ENCODE data around the gene BUB3.

The BUB3 gene

GRCh38 chr10:123145542-123146012 is 8.6 kb upstream of the BUB3 start:
- H3K9me3 ChIP-seq (ENCODE audit: low read length): no peaks in the 10 kb centered on the region
- no peaks in the 10 kb centered on the region for H3K36me3 ChIP-seq (ENCODE audit: insufficient read depth, low read length)
- peaks cover 18% of the 10 kb centered on the region for H3K4me1 ChIP-seq (ENCODE audit: insufficient read depth, low read length)
- H3K27me3 ChIP-seq (ENCODE audit: insufficient read depth, low read length): peaks cover 98% of the 10 kb centered on the region
- H3K4me3 ChIP-seq (ENCODE audit: low read length): no peak overlapping the region
- no peak overlapping the region for H2AFZ ChIP-seq (ENCODE audit: low read depth, low read length)

DNA sequence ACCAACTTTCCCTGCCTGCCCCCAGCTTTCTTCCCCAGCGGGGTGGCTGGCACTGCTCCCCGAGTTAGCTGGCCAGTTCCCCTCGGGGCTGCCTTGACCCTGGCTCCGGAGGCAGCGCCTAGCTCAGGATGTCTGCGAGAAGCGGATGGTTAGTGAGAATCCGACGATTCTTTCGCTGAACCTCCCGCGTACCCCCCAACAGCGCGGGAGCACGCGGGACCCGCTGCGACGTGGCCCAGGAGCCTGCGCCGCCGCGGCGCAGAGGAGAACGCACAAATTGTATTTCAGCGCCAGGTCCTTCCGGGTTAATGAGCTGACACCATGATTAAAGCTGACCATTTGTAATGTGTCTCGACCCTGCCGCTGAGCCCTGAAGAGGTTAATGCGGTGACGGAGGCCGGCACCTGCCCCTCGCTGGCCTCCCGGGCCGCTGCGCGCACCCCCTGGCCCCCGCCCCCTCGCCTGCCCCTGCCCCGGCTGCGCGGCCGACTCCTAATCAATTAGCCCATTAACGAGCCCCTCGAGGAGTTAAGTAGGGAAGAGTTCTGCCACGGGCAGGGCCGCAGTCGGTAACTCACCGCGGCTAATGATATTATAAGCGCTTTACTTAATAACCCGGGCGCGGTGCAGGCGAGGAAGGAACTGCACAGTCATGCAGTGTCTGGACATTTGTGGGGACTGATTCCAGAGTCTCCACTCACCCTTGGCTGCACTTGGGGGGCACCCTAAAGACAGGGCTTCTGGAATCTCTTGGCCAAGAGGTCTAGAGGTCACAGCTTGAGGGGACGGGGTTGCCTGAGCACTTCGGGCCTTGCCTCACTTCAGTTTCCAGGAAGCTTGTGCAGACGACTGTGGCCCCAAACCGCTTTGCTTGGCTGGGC is 7.9 kb upstream of the BUB3 start:
- Histone ChIP-seq H3K27me3 (ENCODE audit: insufficient read depth, low read length) (peaks cover 98% of the 10 kb centered on the region), H3K36me3 (ENCODE audit: insufficient read depth, low read length) (no peaks in the 10 kb centered on the region), H3K4me3 (ENCODE audit: low read length) (no peak overlapping the region), H2AFZ (ENCODE audit: low read depth, low read length) (no peak overlapping the region), H3K9me3 (ENCODE audit: low read length) (no peaks in the 10 kb centered on the region), H3K4me1 (ENCODE audit: insufficient read depth, low read length) (peaks cover 25% of the 10 kb centered on the region)

DNA sequence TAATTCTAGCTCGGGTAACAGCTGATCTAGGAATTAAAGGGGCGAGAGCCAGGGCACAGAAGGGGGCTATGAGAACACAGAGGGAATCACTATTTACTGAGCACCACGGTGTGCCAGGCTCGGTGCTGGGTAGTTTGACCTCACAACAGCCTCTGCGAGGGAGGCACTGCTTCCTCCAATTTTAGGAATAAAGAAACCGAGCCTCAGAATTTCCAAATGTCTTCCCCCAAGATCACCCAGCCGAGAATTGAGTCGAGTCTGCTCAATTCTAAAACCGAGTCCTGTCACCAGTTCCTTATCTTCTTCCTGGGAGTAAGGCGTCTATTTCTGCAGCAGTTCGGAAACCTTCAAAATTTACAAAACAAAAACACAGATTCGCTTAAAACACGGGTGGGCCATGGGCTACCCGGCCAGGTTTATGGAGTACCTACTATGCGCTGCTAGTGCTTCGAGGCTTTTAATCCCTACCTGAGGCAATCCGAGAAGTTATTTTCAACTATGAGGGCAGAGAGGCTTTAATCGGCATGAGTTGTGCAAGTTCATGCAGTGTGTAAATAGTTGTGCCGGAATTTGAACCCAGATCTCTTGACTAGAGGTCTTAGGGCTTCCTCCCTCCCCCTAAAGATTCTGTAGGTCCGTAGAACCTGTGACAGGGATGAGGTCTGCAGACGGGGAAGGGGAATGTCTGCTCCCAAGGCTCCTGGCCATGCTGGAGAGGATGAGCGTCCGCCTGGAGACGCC is 7.1 kb upstream of the BUB3 start:
- Histone ChIP-seq H3K4me1 (ENCODE audit: insufficient read depth, low read length) (peaks cover 29% of the 10 kb centered on the region), H3K36me3 (ENCODE audit: insufficient read depth, low read length) (no peaks in the 10 kb centered on the region), H2AFZ (ENCODE audit: low read depth, low read length) (no peak overlapping the region), H3K4me3 (ENCODE audit: low read length) (no peak overlapping the region), H3K9me3 (ENCODE audit: low read length) (no peaks in the 10 kb centered on the region), H3K27me3 (ENCODE audit: insufficient read depth, low read length) (peaks cover 98% of the 10 kb centered on the region)

DNA sequence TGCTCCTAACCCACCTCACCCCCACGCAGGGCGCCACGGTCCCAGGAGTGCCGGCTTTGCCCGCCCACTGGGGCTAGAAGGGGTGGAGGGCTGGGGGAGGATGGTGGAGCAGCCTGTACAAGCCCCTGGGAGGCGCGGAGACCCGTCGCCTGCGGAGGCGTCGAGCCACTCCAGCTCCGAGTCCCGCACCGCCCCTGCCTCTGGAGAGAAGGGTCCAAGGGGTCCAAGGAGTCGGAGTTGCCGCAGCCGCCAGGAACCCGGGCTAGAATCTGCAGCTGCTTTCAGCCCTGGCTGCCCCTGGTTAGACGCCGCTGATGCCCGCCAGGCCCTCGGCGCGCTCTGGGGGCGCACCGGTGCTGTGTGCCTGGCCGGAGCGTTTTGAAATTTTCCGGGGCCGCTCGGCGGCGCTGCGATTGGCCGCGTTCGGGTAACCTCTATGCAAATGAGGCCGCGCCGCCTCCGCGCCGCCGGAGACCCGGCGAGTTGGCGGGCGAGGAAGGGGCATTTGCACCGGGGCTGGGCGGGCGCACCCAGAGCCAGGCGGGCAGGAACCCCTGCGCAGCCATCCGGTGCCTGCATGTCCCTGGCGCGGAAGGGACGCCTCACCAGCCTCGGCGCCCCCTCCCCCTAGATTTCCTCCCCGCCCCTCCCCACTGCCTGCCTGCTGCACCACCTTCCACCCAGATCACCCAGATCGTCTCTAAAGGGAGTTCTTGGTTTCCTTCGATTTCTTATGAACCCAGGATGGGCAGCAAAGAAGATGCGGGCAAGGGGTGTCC is 6.4 kb upstream of the BUB3 start, which contains the start of gene HMX2:
Gene HMX2, plus strand, starts transcription at position 502 of the 779 bp plus-strand sequence. Its CDS starts 243 bp downstream, at position 745.
- no peaks in the 10 kb centered on the region for H3K36me3 ChIP-seq (ENCODE audit: insufficient read depth, low read length)
- H3K27me3 ChIP-seq (ENCODE audit: insufficient read depth, low read length): peaks cover 98% of the 10 kb centered on the region
- no peak within 1 kb of the TSS for H2AFZ ChIP-seq (ENCODE audit: low read depth, low read length)
- peaks cover 29% of the 10 kb centered on the region for H3K4me1 ChIP-seq (ENCODE audit: insufficient read depth, low read length)
- no peaks in the 10 kb centered on the region for H3K9me3 ChIP-seq (ENCODE audit: low read length)
- H3K4me3 ChIP-seq (ENCODE audit: low read length): no peak within 1 kb of the TSS

GRCh38 chr10:123148414-123149161 is 5.6 kb upstream of the BUB3 start:
- Histone ChIP-seq H3K4me3 (ENCODE audit: low read length) (no peak overlapping the region), H3K36me3 (ENCODE audit: insufficient read depth, low read length) (no peaks in the 10 kb centered on the region)

DNA sequence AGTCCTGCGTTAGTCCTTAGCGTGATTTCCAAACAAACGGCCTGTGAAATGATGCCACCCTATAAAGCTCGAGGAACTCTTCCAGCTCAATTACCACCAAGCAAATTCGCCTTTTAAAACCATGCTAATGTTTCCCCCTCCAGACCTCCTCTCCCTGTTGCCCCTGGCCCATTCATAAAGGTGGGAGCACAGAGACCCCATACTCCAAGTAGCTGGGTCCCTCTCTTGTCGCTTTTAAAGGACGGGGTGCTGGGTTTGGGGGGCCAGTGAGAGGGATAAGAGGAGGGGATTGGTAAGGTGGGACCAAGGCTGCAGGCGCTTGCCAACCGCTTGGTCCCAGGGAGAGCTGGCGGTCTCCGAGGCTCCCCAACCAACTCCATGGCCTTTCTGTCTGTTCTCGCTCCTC is 5.0 kb upstream of the BUB3 start:
- H2AFZ ChIP-seq (ENCODE audit: low read depth, low read length): peak overlapping the region; percentile 81
- H3K4me1 ChIP-seq (ENCODE audit: insufficient read depth, low read length): peaks cover 29% of the 10 kb centered on the region
- H3K27me3 ChIP-seq (ENCODE audit: insufficient read depth, low read length): peaks cover 91% of the 10 kb centered on the region
- H3K9me3 ChIP-seq (ENCODE audit: low read length): no peaks in the 10 kb centered on the region
- no peaks in the 10 kb centered on the region for H3K36me3 ChIP-seq (ENCODE audit: insufficient read depth, low read length)
- H3K4me3 ChIP-seq (ENCODE audit: low read length): no peak overlapping the region

More at GRCh38 chr10:123148414-123149161, 5.6 kb upstream of the BUB3 start:
- H3K9me3 ChIP-seq (ENCODE audit: low read length): no peaks in the 10 kb centered on the region
- peaks cover 96% of the 10 kb centered on the region for H3K27me3 ChIP-seq (ENCODE audit: insufficient read depth, low read length)
- H2AFZ ChIP-seq (ENCODE audit: low read depth, low read length): no peak overlapping the region
- peaks cover 29% of the 10 kb centered on the region for H3K4me1 ChIP-seq (ENCODE audit: insufficient read depth, low read length)

GRCh38 chr10:123149568-123150270 is 4.5 kb upstream of the BUB3 start:
- Histone ChIP-seq H3K36me3 (ENCODE audit: insufficient read depth, low read length) (no peaks in the 10 kb centered on the region), H3K4me1 (ENCODE audit: insufficient read depth, low read length) (peaks cover 29% of the 10 kb centered on the region), H3K9me3 (ENCODE audit: low read length) (no peaks in the 10 kb centered on the region), H3K4me3 (ENCODE audit: low read length) (peak overlapping the region; percentile 53), H2AFZ (ENCODE audit: low read depth, low read length) (peak overlapping the region; percentile 81), H3K27me3 (ENCODE audit: insufficient read depth, low read length) (peaks cover 85% of the 10 kb centered on the region)

GRCh38 chr10:123150271-123150985 is 3.8 kb upstream of the BUB3 start:
- peaks cover 5% of the 10 kb centered on the region for H3K36me3 ChIP-seq (ENCODE audit: insufficient read depth, low read length)
- peaks cover 34% of the 10 kb centered on the region for H3K4me1 ChIP-seq (ENCODE audit: insufficient read depth, low read length)
- H3K9me3 ChIP-seq (ENCODE audit: low read length): no peaks in the 10 kb centered on the region
- peaks cover 78% of the 10 kb centered on the region for H3K27me3 ChIP-seq (ENCODE audit: insufficient read depth, low read length)
- H3K4me3 ChIP-seq (ENCODE audit: low read length): peak overlapping the region; percentile 53
- peak overlapping the region; percentile 81 for H2AFZ ChIP-seq (ENCODE audit: low read depth, low read length)

- Histone ChIP-seq H3K4me3 (ENCODE audit: low read length) (peak overlapping the region; percentile 15), H3K9me3 (ENCODE audit: low read length) (no peaks in the 10 kb centered on the region), H2AFZ (ENCODE audit: low read depth, low read length) (peak overlapping the region; percentile 71), H3K27me3 (ENCODE audit: insufficient read depth, low read length) (peaks cover 71% of the 10 kb centered on the region), H3K4me1 (ENCODE audit: insufficient read depth, low read length) (peaks cover 36% of the 10 kb centered on the region), H3K36me3 (ENCODE audit: insufficient read depth, low read length) (peaks cover 12% of the 10 kb centered on the region)
These were observed 3.0 kb upstream of the BUB3 start for GRCh38 chr10:123150986-123151736.

DNA sequence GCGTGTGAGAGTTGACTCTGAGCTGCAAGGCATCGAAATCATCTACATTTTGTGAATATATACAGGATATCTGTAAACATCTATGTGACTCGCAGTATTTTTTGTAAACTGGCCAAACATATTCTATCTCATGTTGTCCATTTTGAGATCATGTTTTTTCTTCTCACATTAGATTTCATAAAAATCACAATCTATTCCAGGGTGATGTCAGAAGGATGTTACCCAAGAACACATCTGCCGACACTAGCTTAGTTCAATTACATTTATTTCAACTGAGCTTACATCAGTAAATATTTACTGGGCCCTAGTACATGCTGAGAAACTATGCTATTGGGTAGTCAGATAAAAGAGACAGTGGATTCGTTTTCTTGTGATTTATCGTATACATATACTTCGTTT is 2.5 kb upstream of the BUB3 start:
- Histone ChIP-seq H2AFZ (ENCODE audit: low read depth, low read length) (no peak overlapping the region), H3K9me3 (ENCODE audit: low read length) (no peaks in the 10 kb centered on the region), H3K4me1 (ENCODE audit: insufficient read depth, low read length) (peaks cover 41% of the 10 kb centered on the region), H3K27me3 (ENCODE audit: insufficient read depth, low read length) (peaks cover 67% of the 10 kb centered on the region), H3K4me3 (ENCODE audit: low read length) (no peak overlapping the region), H3K36me3 (ENCODE audit: insufficient read depth, low read length) (peaks cover 18% of the 10 kb centered on the region)
